ENCODE measurements around the gene KARS1. TPM values are rescaled to one million over a fixed set of nuclear protein-coding genes. Genes with fewer than 3 reads are reported as not detected.

The KARS1 gene
- total and polyA plus RNA-seq, 5 donors from 2014 or later = 130 to 237 (median 192) TPM

DNA sequence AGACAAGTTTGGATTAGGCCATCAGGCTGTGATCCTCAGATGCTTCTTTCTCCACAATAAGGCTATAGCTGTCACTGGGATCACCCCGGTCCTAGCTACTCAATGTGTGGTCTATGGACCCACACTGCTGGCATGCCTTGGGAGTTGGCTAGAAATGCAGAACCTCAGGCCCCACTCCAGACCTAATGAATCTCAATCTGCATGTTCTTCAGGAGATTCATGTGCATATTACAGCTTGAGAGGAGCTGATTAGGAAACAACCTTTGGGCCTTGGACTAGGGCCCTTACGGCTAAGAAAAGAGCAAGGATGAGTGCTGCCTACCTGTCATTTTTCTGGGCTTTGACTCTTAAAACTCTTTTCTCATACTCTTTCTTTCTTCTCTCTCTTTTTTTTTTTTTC is 31.8 kb downstream of the KARS1 start:
- Histone ChIP-seq H3K27ac (ENCODE audit: insufficient read depth, low read length, poor library complexity, severe bottlenecking) (peak overlapping the region; percentile 77), H3K27me3 (ENCODE audit: control insufficient read depth, insufficient read depth, low read length) (no peaks in the 10 kb centered on the region), H3K36me3 (ENCODE audit: control insufficient read depth, insufficient read depth, low read length) (peaks cover 58% of the 10 kb centered on the region), H3K9me3 (ENCODE audit: control insufficient read depth in 2 of 2, low read length in 2 of 2) (no peaks in the 10 kb centered on the region), H3K4me3 (ENCODE audit: low read depth, low read length) (peak overlapping the region; percentile 55), H3K4me1 (ENCODE audit: control insufficient read depth, insufficient read depth, low read length, poor library complexity, severe bottlenecking) (peaks cover 27% of the 10 kb centered on the region)
- Mint-ChIP-seq H3K36me3 (peaks cover 44% of the 10 kb centered on the region), H3K27ac (peak overlapping the region; percentile 91 to 96 (median 96)), H3K27me3 (no peaks in the 10 kb centered on the region), H3K4me1 (peaks cover 5 to 51% (median 32%) of the 10 kb centered on the region in 4 donors), H3K4me3 (peak overlapping the region in 3 of 4 donors; percentile 47 to 76 (median 64)), H3K9me3 (no peaks in the 10 kb centered on the region)
- DNase-seq (no peak), ATAC-seq (ENCODE audit: low read depth in 2 of 2) (no peak)

DNA sequence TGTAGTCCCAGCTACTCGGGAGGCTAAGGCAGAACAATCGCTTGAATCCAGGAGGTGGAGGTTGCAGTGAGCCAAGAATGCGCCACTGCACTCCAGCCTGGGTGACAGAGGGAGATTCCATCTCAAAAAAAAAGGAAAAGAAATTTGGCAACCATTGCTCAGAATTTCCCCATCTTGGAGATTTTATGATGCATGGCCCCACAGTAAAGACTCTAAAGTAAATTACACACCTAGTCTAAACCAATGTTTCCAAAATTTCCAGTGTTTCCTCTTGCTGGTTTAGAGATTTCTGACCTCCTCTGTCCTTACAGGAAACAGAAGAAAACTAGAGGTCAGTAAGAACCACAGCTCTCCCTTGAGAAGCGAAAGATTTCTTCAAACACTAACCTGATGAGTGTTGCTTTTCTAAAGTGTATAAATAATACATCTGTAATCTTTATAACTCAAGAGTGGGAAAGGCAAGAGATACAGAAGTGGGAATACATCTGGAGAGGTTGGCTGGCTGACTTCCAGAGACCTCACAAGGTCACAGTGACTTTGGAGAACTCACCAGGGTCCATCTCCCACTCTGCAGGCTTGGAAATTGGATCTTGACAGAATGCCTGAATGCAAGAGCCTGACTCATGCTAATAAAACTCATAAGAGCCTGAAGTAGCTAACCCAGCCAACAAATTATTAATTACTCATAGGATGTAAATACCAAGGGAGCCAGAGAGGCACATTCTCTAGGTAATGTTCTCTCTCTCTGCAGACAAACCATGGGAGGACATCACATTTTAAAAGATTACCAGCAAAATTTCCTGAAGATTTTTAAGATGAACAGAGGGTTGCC is 33.2 kb downstream of the KARS1 start:
- no peaks in the 10 kb centered on the region for H3K9me3 ChIP-seq (ENCODE audit: control insufficient read depth in 2 of 2, low read length in 2 of 2)
- Mint-ChIP-seq H3K36me3 (peaks cover 44% of the 10 kb centered on the region), H3K4me3 (no peak overlapping the region), H3K4me1 (peaks cover 5 to 51% (median 30%) of the 10 kb centered on the region in 4 donors), H3K27me3 (no peaks in the 10 kb centered on the region), H3K9me3 (peaks cover 0 to 3% (median 0%) of the 10 kb centered on the region in 7 donors), H3K27ac (peak overlapping the region in 2 of 3 donors; percentile 44 to 79)
- H3K4me3 ChIP-seq (ENCODE audit: low read depth, low read length) = peak overlapping the region; percentile 37
- H3K36me3 ChIP-seq (ENCODE audit: control insufficient read depth, insufficient read depth, low read length) = peaks cover 60% of the 10 kb centered on the region
- no peaks in the 10 kb centered on the region for H3K27me3 ChIP-seq (ENCODE audit: control insufficient read depth, insufficient read depth, low read length)
- peaks cover 24% of the 10 kb centered on the region for H3K4me1 ChIP-seq (ENCODE audit: control insufficient read depth, insufficient read depth, low read length, poor library complexity, severe bottlenecking)
- DNase-seq (no peak), ATAC-seq (ENCODE audit: low read depth in 2 of 2) (no peak)
- no peak overlapping the region for H3K27ac ChIP-seq (ENCODE audit: insufficient read depth, low read length, poor library complexity, severe bottlenecking)

DNA sequence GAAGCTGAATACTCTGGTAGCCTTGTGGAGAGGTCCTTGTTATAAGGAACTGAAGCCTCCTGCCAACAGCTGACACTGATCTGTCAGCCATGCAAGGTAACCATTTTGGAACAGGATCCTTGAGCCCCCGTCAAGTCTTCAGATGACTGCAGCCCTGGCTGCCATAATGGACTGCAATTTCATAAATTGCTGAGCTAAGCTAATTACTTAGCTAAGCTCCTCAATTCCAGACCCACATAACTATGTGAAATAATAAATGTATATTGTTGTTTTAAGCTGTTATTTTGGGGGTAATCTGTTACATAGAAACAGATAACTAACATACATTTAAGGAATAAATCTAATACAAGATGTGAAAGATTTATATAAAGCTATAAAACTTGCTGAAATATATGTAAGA is 41.0 kb downstream of the KARS1 start:
- H3K4me1 ChIP-seq (ENCODE audit: control insufficient read depth, insufficient read depth, low read length, poor library complexity, severe bottlenecking) = no peaks in the 10 kb centered on the region
- Mint-ChIP-seq H3K4me1 (peaks cover 2 to 10% (median 6%) of the 10 kb centered on the region in 4 donors), H3K36me3 (peaks cover 51% of the 10 kb centered on the region), H3K4me3 (no peak overlapping the region), H3K27me3 (no peaks in the 10 kb centered on the region), H3K27ac (no peak overlapping the region), H3K9me3 (peaks cover 0 to 14% (median 2%) of the 10 kb centered on the region in 7 donors)
- H3K36me3 ChIP-seq (ENCODE audit: control insufficient read depth, insufficient read depth, low read length) = peaks cover 78% of the 10 kb centered on the region
- no peak overlapping the region for H3K4me3 ChIP-seq (ENCODE audit: low read depth, low read length)
- ATAC-seq (ENCODE audit: low read depth in 2 of 2) (no peak), DNase-seq (no peak)
- no peaks in the 10 kb centered on the region for H3K27me3 ChIP-seq (ENCODE audit: control insufficient read depth, insufficient read depth, low read length)
- H3K27ac ChIP-seq (ENCODE audit: insufficient read depth, low read length, poor library complexity, severe bottlenecking) = no peak overlapping the region
- peaks cover 5 to 10% of the 10 kb centered on the region in 2 experiments for H3K9me3 ChIP-seq (ENCODE audit: control insufficient read depth in 2 of 2, low read length in 2 of 2)

DNA sequence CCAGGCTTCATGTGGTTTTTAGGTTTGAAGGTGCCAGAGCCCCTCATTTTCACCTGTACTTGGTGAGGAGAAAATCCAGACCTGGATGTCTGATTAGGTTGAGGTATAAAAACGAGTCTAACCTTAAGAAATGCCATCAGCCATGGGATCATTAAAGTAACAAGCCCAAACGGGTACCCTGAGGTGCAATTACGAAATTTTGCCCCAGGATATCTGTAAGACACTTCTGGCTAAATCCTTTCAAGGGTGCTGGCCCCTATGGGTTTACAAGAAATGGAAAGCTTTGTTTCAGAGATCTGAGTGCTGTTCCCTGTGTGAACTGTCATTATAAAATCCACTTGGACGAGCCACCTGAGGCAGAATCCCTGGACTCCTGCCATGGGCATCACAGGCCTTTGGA is 44.2 kb downstream of the KARS1 start:
- H3K4me3 Mint-ChIP-seq = no peak overlapping the region
- DNase-seq = no peak
- peaks cover 69% of the 10 kb centered on the region for H3K36me3 ChIP-seq (ENCODE audit: control insufficient read depth, insufficient read depth, low read length)

DNA sequence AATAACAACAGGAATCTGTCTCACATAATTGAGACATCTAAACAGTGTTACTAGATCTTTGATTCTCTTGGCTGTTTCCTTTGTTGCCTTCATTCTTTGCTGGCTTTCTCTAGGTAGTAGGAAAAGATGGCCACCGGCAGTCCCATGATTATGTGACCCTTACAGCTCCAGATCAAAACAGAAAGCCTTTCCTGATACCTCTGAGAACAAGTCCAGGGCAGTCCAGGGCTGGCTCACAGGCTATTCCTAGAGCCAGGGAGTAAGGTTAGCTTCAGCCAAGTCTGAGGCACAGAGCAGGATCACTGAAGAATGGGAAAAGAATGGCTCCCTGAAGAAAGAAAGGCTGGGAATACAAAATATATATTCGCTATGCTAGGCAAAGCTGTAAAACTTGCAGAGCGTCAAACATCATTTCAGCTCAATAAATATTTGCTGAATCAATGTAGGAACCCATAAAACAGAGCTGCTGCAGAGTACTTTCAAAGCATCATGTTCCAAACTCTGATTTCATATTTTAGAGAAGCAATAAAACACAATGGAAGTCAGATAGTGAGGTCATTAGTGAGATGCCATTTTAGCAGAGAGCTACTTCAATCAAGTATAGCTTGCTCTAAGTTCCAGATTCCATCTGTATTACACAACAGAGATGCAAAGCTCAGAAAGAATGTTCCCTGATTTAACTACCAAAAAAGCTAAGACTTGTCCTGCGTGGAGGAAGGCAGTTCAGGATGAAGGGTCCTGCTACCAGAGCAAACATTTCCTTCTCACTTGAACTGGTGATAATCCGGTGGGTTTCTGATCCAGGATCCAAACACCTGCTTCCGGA is 47.8 kb downstream of the KARS1 start:
- H3K36me3 Mint-ChIP-seq = peaks cover 56% of the 10 kb centered on the region
- peaks cover 59% of the 10 kb centered on the region for H3K36me3 ChIP-seq (ENCODE audit: control insufficient read depth, insufficient read depth, low read length)

More for the DNA sequence above, 44.2 kb downstream of the KARS1 start:
- Mint-ChIP-seq H3K9me3 (peaks cover 0 to 14% (median 0%) of the 10 kb centered on the region in 7 donors), H3K27me3 (no peaks in the 10 kb centered on the region), H3K4me1 (peaks cover 0 to 6% (median 4%) of the 10 kb centered on the region in 4 donors), H3K36me3 (peaks cover 56% of the 10 kb centered on the region), H3K27ac (no peak overlapping the region)
- Histone ChIP-seq H3K27ac (ENCODE audit: insufficient read depth, low read length, poor library complexity, severe bottlenecking) (no peak overlapping the region), H3K4me1 (ENCODE audit: control insufficient read depth, insufficient read depth, low read length, poor library complexity, severe bottlenecking) (no peaks in the 10 kb centered on the region), H3K4me3 (ENCODE audit: low read depth, low read length) (no peak overlapping the region), H3K27me3 (ENCODE audit: control insufficient read depth, insufficient read depth, low read length) (no peaks in the 10 kb centered on the region), H3K9me3 (ENCODE audit: control insufficient read depth in 2 of 2, low read length in 2 of 2) (peaks cover 5 to 10% of the 10 kb centered on the region in 2 experiments)
- ATAC-seq (ENCODE audit: low read depth in 2 of 2) = no peak

DNA sequence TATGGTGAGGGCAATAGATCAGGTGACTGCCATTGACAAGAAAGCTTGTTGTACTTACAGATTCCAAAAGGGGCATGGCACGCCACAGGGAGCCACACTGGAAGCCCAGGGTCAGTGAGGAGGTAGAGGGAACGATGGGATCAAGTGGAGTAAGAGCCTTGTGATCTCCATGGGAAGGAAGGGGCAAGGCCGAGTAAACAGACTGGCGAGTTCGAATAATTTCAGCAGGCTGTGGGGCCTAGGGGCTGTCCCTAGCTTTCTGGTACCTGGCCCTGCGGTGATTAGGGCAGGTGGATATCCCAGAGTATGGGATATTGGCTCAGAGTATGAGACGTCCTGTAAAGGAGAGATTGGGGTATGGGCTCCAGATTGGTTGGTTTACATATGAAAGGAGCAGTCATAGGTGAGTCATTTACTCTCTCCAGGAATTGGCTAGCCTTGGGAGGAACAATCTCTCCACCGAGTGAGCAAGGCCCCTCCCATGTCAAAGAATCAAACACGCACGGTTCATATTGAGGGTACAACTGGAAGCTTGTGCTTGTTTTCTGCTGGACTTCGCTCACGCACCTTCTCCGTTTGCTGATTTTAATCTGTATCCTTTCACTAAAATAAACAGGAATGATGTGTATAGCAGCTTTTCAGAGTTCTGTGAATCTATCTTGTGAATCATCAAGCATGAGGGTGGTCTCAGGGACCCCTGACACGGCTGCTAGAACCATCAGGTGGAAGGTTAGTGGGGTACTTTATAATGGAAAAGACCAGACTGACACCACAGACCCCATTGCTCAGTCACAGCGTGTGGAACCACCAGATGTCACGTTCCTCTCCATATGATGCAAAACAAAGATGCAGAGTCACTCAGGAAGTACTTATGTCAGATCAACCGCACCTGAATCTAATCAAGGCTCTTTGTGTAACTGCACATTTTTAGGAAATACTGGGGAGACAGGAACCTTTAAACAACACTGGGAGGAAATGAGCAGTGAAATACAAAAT is 53.3 kb downstream of the KARS1 start:
- Histone ChIP-seq H3K4me1 (ENCODE audit: control insufficient read depth, insufficient read depth, low read length, poor library complexity, severe bottlenecking) (no peaks in the 10 kb centered on the region), H3K36me3 (ENCODE audit: control insufficient read depth, insufficient read depth, low read length) (peaks cover 30% of the 10 kb centered on the region), H3K27me3 (ENCODE audit: control insufficient read depth, insufficient read depth, low read length) (no peaks in the 10 kb centered on the region), H3K9me3 (ENCODE audit: control insufficient read depth in 2 of 2, low read length in 2 of 2) (no peaks in the 10 kb centered on the region), H3K4me3 (ENCODE audit: low read depth, low read length) (no peak overlapping the region), H3K27ac (ENCODE audit: insufficient read depth, low read length, poor library complexity, severe bottlenecking) (no peak overlapping the region)
- Mint-ChIP-seq H3K9me3 (peaks cover 0 to 2% (median 0%) of the 10 kb centered on the region in 7 donors), H3K27ac (peak overlapping the region; percentile 3 to 19 (median 5)), H3K4me3 (peak overlapping the region in 1 of 4 donors; percentile 11), H3K27me3 (no peaks in the 10 kb centered on the region), H3K4me1 (peaks cover 0 to 7% (median 0%) of the 10 kb centered on the region in 4 donors), H3K36me3 (peaks cover 26% of the 10 kb centered on the region)
- DNase-seq (peak in 1 of 3 donors; percentile 49), ATAC-seq (ENCODE audit: low read depth in 2 of 2) (no peak)

More for the DNA sequence above, 47.8 kb downstream of the KARS1 start:
- no peak overlapping the region for H3K27ac ChIP-seq (ENCODE audit: insufficient read depth, low read length, poor library complexity, severe bottlenecking)
- H3K27me3 ChIP-seq (ENCODE audit: control insufficient read depth, insufficient read depth, low read length) = no peaks in the 10 kb centered on the region
- H3K4me1 ChIP-seq (ENCODE audit: control insufficient read depth, insufficient read depth, low read length, poor library complexity, severe bottlenecking) = no peaks in the 10 kb centered on the region
- DNase-seq (no peak), ATAC-seq (ENCODE audit: low read depth in 2 of 2) (no peak)
- Mint-ChIP-seq H3K4me3 (no peak overlapping the region), H3K27me3 (no peaks in the 10 kb centered on the region), H3K27ac (peak overlapping the region in 2 of 3 donors; percentile 14 to 38), H3K4me1 (peaks cover 0 to 2% (median 1%) of the 10 kb centered on the region in 4 donors), H3K9me3 (peaks cover 0 to 14% (median 0%) of the 10 kb centered on the region in 7 donors)
- no peak overlapping the region for H3K4me3 ChIP-seq (ENCODE audit: low read depth, low read length)
- H3K9me3 ChIP-seq (ENCODE audit: control insufficient read depth in 2 of 2, low read length in 2 of 2) = peaks cover 5 to 10% of the 10 kb centered on the region in 2 experiments

DNA sequence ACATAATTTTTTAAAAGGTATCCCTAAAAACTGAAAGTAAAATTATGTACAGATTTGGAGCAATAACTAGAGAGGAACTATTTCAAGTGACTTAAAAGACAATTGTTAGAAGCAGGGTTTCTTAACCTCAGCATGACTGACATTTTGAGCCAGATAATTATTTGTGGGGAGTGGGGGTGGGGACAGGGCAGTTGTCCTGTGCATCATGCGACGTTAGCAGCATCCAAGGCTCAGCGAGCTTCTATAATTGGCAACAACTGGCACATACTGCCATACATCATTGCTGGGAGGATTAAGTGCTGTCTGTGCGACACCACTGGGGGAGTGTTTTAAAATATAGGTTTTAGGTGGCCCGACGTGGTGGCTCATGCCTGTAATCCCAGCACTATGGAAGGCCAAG is 54.2 kb downstream of the KARS1 start:
- Histone ChIP-seq H3K27me3 (ENCODE audit: control insufficient read depth, insufficient read depth, low read length) (no peaks in the 10 kb centered on the region), H3K4me1 (ENCODE audit: control insufficient read depth, insufficient read depth, low read length, poor library complexity, severe bottlenecking) (no peaks in the 10 kb centered on the region), H3K27ac (ENCODE audit: insufficient read depth, low read length, poor library complexity, severe bottlenecking) (no peak overlapping the region), H3K4me3 (ENCODE audit: low read depth, low read length) (no peak overlapping the region), H3K9me3 (ENCODE audit: control insufficient read depth in 2 of 2, low read length in 2 of 2) (no peaks in the 10 kb centered on the region), H3K36me3 (ENCODE audit: control insufficient read depth, insufficient read depth, low read length) (peaks cover 30% of the 10 kb centered on the region)
- Mint-ChIP-seq H3K9me3 (peaks cover 0 to 2% (median 0%) of the 10 kb centered on the region in 7 donors), H3K27me3 (no peaks in the 10 kb centered on the region), H3K4me1 (peaks cover 0 to 7% (median 0%) of the 10 kb centered on the region in 4 donors), H3K4me3 (no peak overlapping the region), H3K36me3 (peaks cover 31% of the 10 kb centered on the region), H3K27ac (no peak overlapping the region)
- ATAC-seq (ENCODE audit: low read depth in 2 of 2) = no peak
- no peak for DNase-seq
